ENCODE data around the gene TECPR2.
"Not testable (repeated sequence)": the region's sequence is repeated elsewhere in the genome, so short reads cannot be mapped to it uniquely, and the experiment has no call there.

TECPR2 gene

DNA sequence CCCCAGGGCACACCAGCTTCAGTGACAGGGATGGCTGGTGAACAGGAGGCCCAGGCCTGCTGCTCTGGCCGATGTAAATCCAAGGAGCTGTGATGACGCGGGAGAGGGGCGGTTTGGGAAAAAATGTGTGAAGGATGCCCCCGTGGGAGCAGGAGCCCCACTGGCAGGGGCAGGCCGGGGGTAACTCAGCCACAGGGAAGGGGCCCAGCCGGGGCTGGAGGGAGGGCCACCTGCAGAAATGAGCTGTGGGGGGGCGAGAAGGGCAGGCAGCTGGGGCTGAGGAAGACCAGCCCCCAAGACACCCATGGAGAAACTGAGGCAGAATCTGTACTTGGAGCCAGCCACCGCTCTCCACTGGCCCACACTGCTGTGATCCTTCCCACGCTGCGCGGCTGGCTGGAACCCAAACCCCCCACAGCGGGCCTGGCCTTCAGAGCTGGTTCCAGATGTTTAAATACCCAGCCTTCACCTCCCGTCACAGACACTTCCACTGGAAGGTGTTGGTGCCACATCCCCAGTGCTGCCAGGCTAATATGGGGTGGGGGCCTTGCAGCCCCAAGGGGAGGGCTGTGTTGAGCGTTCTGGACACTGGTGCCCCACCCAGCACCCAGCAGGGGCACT is 175.3 kb downstream of the TECPR2 start:
- DNase-seq, result peak; percentile 45

DNA sequence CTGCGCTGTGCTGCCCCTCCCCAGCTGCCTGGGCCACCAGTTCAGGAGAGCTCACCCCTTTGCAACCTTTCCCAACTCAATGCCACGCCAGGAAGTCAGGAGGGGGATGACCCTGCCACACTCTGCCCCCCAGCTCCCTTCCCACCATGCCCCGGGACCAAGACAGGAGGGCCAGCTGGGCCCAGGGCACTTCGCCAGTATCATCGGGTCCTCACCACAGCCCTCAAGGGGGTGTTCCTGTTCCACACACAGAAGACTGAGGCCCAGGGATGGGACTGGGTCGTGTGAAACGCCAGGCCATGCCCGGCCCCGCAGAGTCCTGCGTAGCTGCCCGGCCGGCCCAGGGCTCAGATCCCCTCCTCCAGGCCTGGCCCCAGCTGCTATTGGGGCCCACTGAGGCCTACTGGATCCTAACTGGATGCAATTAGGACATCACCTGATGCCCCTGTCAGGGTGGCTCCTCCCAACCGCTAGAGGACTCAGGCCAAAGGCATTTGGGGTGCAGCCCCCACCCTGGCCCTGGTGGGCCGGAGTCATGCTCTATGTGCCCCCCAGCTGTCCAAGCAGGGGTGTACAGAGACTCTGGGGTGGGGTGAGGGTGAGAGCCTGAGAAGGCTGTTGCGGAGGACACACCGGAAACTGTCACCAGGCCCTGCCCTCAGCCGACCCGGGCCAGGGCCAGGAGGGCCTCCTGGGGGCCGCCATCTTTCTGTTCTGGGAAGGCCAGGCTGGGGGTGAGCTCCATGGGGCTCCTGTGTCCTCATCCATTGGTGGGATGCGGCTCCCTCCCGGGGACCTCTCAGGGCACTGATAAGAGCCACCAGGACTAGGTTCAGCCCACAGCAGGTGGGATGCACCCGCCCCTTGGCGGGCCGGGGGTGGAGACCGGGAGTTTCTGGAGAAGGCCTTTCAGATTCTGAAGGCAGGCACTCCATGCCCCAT is 176.1 kb downstream of the TECPR2 start:
- no peak for DNase-seq

DNA sequence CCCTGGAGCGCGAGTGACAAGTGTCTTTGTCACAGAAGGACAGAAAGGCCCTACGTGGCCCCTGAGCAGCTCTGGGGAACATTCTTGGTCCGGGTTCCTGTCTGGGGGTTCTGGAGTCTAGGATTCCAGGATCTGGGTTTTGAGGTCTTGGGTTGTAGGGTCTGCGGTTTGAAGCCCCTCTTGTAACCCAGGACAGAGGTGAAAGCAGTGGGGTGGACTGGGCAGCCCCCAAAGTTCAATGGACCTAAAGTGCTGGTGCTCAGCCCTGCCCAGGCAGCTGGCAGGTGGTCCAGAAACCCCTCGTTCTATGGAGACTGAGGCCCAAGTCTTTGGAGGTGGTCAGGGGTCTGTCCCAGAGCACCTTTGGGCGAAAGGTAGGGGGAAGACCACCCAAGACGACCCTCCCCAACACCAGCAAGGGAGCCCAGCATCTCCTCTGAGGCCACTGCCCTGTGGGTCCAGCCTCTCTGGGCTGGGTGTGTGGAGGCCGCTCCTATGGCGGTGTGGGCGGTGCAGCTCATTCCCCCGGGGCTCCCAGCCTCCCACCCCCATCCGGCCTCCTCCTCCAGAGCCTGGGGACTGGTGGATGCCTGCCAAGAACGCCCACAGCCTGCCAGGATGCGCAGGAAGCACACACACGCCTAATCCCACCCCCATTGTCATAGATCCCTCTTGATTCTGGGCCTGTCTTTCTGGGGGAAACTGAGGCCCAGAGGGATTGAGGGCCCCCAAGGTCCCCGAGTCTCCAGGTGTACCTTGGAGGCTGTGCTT is 177.0 kb downstream of the TECPR2 start:
- DNase-seq, result peak; percentile 48

DNA sequence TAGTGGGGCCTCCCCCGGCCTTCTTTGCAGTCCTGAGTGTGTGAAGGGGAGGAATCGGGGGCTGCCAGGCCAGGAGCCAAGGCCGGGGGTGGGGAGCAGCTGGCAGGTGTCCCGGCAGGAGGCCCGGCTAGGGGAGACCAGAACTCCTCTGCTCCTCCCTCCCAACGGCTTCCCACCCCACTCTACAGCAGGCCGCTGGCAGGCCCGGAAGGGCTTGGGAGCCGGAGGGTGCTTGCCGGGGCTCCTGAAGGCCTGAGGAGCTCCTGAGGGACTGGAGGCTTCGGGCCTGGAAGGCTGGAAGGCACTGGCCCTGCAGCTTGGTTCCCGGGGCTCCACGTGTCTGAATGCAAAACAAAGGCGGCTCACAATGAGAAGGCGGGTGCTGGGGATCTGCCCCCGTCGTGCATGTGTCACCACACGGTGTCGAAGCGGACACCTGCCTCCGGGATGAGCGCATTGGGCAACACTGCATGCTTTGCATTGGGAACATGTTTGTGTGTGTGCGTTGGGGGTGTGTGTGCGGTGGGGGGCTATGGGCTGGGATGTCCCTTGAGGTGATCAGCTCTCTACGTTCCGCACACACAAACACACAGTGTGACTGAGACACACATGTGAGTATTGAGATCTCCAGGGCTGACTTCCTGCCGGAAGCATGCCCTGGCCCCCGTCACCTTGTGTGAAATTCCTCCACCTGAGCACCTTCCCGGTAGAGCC is 177.7 kb downstream of the TECPR2 start:
- peak; percentile 54 for DNase-seq

DNA sequence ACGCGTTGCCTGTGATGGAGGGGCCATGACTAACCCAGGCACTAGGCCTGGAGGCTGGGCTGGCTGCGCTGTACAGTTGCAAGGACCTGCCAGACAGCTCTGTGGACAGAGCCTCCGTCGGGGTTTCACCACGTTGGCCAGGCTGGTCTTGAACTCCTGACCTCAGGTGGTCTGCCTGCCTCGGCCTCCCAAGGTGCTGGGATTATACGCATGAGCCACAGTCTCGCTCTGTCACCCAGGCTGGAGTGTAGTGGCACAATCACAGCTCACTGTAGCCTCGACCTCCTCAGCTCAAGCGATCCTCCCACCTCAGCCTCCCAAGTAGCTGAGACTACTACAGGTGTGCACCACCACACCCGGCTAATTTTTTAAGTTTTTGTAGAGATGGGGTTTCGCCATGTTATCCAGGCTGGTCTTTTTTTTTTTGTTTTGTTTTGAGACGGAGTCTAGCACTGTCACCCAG is 178.3 kb downstream of the TECPR2 start:
- peak; percentile 65 for DNase-seq

DNA sequence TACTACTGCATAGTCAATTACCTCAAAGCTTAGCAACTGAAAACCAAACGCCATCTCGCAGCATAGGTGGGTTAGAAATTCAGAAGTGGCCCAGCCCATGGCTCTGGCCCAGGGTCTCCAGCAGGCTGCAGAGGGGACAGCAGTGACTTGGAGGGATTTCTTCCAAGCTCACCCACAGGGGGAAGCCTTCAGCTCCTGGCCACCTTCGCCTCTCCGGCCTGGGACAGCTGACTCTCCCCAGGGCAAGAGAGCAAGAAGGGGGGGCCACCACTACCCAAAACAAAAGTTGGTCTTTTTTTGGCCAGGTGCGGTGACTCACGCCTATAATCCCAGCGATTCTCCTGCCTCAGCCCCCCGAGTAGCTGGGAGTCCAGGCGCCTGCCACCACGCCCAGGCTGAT is 179.0 kb downstream of the TECPR2 start:
- peak; percentile 68 for DNase-seq

DNA sequence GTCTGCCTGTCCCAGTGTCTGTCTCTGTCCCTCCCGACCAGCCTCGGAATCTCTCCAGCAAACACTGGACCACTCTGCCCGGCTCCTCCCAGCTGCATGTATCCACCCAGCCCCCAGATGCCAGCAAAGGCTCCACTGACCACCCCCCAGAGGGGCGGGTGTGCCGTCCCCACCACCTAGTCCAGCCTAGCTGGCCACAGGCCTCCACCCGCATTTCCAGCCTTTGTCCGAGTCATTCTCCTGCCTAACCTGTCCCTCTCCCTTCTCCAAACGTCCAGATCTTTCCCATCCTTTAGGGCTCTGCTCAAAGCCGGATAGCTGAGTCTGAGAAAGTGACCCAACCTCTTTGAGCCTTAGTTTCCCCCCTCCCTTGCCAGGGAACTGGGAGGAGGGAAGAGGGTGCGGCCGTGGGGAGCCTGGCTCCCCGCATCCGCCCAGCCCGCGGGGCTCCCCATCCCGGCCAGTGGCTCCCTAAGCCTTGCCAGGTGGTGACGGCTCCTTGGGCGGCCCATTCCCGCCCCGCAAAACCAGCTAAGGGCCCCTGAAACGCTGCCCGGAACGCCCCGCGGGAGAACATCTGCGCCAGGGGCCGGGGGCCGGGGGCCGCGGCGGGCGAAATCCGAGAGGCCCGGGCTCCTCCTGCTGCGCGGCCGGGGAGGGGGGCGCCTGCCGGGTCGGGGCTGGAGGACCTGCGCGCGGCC is 181.5 kb downstream of the TECPR2 start:
- DNase-seq, result peak; percentile 86

DNA sequence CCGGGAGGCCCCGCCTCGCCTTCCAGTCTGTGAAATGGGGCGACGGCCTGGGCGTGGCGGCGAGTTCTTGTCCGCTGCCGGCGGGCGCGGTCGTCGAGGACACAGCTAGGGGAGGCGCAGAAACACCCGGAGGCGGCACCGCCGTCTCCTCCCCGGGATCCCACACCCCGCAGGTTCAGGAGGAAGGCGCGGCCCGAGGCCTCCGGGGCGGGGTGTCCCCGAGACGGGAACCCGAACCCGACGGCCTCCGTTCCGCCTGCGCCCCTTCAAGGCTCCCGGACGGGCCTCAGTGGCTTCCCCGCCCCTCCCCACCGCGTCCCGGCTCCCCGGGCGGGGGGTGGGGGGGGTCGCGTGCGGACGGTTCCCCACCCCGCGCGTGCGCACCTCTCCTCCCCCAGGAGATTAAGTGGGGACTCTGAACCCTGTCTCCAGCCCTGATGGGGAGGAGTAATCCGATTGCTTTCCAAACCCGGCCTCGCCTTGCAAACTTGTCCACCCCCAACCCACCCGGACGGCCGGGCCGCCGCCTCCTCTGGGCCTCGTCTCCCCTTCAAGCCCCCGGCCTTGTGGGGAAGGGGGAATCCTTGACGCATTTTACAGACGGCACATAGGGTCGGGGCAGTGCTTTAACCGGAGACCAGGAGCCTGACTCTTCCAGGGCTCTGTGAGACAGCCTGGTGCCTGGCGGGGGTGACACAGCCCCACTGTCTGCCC is 182.2 kb downstream of the TECPR2 start:
- peak; percentile 59 for DNase-seq

DNA sequence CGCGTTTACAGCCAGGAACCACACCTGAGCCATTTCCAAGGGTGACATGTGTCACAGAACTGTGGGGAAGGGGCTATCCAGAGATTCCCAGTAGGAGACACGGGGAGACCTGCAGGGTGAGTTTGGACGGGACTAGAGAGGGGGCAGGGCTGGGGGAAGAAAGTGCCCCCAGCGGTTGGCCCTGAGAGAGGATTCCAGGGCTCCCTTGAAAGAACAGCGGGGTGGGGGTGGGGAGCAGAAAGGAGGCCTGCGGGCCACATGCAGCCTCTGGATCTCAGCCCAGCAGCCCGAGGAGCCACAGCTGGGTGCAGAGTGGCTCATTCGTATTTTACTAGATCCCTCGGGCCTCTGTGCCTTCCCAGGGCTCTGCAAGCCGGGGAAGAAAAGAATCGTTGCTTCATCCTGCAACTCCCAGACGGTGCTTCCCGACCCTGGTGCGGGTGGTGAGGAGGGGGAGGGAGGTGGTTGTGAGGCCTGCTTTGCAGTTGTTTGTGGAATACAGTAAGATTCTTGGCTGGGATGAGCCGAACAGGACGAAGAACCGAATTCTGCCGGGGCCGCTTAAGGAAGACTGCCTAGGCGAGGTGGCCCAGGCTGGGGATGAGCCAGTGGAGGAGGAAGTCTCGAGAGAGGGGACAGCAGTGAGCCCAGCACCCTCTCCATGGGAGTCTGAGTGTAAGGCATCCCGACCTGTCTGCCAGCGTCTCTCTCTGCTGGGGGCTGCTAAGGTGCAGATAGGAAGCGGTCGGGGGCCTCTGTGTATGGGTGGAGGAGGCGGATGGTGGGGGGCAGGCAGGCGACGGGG is 182.9 kb downstream of the TECPR2 start:
- peak; percentile 89 for DNase-seq

DNA sequence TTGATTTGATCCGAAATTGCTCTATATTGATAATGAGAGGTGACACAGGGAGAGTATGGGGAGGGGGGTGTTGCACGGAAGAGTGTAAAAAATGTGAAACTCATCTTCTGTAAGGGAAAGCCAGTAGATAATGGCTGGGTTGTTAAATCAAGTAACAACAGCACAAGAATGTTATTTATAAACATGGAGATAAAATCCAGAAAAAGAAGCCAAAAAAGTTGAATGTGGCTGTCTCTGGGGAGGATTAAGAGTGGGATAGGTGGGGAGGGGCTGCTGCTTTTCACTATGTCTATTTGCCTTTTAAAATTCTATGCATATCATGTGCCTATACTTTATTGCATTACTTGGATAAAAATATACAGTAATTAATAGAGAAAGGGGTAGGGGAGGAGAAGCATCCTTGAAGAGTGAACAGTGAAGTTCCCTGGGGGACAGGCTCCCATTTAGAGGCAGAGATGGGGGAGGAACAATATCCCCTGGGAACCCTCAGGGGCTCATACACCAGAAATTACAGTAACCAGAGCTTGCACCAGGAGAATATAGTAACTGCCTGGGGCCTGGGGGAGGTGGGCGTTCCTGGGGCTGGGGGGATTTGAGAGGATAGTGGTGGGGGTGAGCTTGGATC is 186.0 kb downstream of the TECPR2 start:
- no peak for DNase-seq

DNA sequence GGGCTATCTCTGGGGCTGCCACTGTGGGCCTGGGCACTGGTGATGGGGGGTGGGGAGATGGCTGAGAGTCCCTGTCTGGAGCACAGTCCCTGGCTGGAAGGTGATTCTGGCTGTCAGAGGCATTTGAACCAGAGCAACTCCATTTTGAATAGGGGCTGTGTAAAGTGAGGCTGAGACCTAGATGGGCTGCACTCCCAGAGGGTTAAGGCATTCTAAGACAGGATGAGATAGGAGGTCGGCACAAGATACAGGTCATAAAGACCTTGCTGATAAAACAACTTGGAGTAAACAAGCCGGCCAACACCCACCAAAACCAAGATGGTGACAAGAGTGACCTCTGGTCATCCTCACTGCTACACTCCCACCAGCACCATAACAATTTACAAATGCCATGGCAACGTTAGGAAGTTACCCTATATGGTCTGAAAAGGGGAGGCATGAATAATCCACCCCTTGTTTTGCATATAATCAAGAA is 188.2 kb downstream of the TECPR2 start:
- DNase-seq, result not testable (repeated sequence)

All from islet precursor cell (in vitro differentiated cells).